Measurements from ENCODE around the gene CCM2.
"Not testable (repeated sequence)": the region's sequence is repeated elsewhere in the genome, so short reads cannot be mapped to it uniquely, and the experiment has no call there.

Gene CCM2

DNA sequence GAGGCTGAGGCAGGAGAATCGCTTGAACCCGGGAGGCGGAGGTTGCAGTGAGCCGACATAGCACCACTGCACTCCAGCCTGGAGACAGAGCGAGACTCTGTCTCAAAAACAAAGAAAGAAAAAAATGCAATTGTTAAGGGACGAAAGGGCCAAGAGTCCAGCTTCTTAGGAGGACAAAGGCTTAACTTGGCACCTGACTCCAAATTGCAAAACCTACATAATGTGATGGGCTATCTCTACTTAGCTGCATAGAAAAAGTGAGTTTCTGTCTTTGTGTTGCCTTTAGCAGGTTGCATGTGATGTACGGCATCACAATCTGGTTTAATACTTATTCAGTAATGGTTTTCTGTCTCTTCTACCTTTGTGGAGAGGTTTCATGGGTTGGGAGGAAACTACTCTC lies 12.5 kb upstream of the CCM2 start:
- Histone ChIP-seq H3K36me3 (peaks cover 39% of the 10 kb centered on the region), H3K4me1 (peaks cover 62% of the 10 kb centered on the region), H4K20me1 (peaks cover 37% of the 10 kb centered on the region), H3K27me3 (no peaks in the 10 kb centered on the region), H3K27ac (no peak overlapping the region; the same call in 1 of the 2 replicates), H3K4me3 (peak overlapping the region; percentile 91), H3K9me3 (peaks cover 3% of the 10 kb centered on the region; the same call in 1 of the 2 replicates), H3K4me2 (peak overlapping the region; percentile 98), H3K9ac (no peak overlapping the region; the same call in 1 of the 2 replicates)
- no peak for TF ChIP-seq Cebpa-rat (IDR thresholded peaks at IDR 0.05)

DNA sequence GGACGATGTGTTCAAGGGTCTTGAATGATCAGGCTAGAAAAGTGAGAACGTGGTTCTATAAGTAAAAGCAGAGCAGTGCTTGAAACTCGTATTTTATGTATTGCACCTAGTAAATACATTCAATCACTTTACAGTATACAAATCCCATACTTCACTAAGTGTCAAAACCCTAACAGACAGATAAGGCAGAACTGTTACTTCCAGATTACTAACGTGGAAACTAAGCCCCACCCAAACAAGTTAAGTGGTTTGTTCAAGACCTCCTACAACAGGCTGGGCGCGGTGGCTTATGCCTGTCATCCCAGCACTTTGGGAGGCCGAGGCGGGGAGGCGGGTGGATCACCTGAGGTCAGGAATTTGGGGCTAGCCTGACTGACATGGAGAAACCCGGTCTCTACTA lies 12.0 kb upstream of the CCM2 start:
- Histone ChIP-seq H3K27ac (no peak overlapping the region), H3K9me3 (peaks cover 8% of the 10 kb centered on the region; the same call in 1 of the 2 replicates), H3K36me3 (peaks cover 37% of the 10 kb centered on the region), H3K4me2 (peak overlapping the region; percentile 98), H4K20me1 (peaks cover 31% of the 10 kb centered on the region), H3K4me1 (peaks cover 57% of the 10 kb centered on the region), H3K4me3 (no peak overlapping the region), H3K27me3 (no peaks in the 10 kb centered on the region), H3K9ac (no peak overlapping the region)
- TF ChIP-seq Cebpa-rat (IDR thresholded peaks at IDR 0.05): no peak

DNA sequence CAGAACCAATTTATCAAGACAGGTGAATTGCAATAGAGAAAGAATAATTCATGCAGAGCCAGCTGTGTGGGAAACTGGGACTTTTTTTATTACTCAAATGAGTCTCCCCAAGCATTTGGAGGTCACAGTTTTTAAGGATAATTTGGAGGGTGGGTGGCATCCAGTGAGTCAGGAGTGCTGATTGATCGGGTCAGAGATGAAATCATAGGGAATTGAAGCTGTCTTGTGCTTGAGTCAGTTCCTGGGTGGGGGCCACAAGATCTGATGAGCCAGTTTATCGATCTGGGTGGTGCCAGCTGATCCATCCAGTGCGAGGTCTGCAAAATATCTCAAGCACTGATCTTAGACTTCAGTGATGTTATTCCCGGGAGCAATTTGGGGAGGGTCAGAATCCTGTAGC lies 11.3 kb upstream of the CCM2 start:
- H3K27me3 ChIP-seq: no peaks in the 10 kb centered on the region
- no peak overlapping the region for H3K4me2 ChIP-seq
- peaks cover 24% of the 10 kb centered on the region for H4K20me1 ChIP-seq
- peaks cover 50% of the 10 kb centered on the region for H3K4me1 ChIP-seq
- peaks cover 30% of the 10 kb centered on the region for H3K36me3 ChIP-seq
- no peak overlapping the region for H3K4me3 ChIP-seq
- H3K9ac ChIP-seq: no peak overlapping the region
- no peak for TF ChIP-seq Cebpa-rat (IDR thresholded peaks at IDR 0.05)
- H3K27ac ChIP-seq: no peak overlapping the region
- H3K9me3 ChIP-seq: peaks cover 8% of the 10 kb centered on the region; the same call in 1 of the 2 replicates

DNA sequence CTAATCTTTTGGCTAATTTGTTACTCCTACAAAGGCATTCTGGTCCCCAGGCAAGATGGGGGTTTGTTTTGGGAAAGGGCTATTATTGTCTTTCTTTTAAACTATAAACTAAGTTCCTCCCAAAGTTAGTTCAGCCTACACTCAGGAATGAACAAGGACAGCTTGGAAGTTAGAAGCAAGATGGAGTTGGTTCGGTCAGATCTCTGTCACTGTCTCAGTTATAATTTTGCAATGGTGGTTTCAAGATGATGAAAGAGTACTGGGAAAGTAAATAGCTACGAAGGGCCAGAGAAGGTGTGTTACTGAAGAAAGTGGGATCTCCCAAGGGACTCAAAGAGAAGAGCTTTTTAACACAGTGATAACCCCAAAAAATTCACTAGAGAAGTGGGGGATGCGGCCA lies 10.9 kb upstream of the CCM2 start:
- Histone ChIP-seq H3K36me3 (peaks cover 26% of the 10 kb centered on the region), H4K20me1 (peaks cover 20% of the 10 kb centered on the region), H3K4me1 (peaks cover 48% of the 10 kb centered on the region), H3K27me3 (no peaks in the 10 kb centered on the region), H3K9ac (no peak overlapping the region), H3K4me2 (no peak overlapping the region), H3K4me3 (no peak overlapping the region), H3K9me3 (peaks cover 8% of the 10 kb centered on the region; the same call in 1 of the 2 replicates), H3K27ac (no peak overlapping the region)
- no peak for TF ChIP-seq Cebpa-rat (IDR thresholded peaks at IDR 0.05)

DNA sequence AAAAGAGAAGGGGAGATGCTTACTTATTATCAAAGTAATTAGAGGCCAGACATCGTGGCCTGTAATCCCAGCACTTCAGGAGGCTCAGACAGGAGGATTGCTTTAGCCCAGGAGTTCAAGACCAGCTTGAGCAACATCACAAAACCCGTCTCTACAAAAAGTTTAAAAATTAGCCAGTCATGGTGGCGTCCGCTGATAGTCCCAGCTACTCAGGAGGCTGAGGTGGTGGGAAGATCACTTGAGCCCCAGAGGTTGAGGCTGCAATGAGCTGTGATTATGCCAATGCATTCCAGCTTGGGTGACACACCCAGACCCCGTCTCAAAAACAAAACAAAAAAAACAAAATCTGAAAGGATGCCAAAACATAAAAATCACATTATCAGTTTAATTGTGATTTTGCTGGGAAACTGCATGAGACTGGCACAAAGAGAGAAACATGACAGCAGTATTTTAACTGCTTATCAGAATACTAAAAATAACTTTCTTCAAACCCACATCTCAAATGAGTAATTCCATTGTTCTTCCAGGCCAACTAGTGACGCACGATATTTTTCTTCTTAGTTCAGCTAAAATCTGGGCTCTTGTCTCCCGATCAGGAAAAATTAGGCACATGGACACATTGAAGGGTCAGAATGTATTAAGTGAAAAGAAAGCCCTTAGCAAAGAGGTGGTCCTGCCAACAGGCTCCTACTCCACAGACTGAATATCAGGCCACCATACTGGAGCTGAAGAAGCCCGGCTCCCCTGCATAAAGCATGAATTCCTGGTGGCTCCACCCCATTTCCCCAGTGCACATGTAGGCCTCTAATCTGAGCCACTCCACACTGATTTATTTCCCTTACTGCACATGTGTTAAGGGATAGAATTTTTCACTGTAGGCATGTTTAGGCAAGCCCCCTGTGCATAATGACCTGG lies 9.6 kb upstream of the CCM2 start:
- H3K4me1 ChIP-seq: peaks cover 48% of the 10 kb centered on the region
- no peak overlapping the region for H3K4me3 ChIP-seq
- H4K20me1 ChIP-seq: peaks cover 8% of the 10 kb centered on the region
- peaks cover 8% of the 10 kb centered on the region; the same call in 1 of the 2 replicates for H3K9me3 ChIP-seq
- H3K27me3 ChIP-seq: no peaks in the 10 kb centered on the region
- H3K9ac ChIP-seq: no peak overlapping the region
- H3K4me2 ChIP-seq: peak overlapping the region; percentile 12
- peaks cover 13% of the 10 kb centered on the region for H3K36me3 ChIP-seq
- TF ChIP-seq Cebpa-rat (IDR thresholded peaks at IDR 0.05): no peak
- H3K27ac ChIP-seq: no peak overlapping the region

DNA sequence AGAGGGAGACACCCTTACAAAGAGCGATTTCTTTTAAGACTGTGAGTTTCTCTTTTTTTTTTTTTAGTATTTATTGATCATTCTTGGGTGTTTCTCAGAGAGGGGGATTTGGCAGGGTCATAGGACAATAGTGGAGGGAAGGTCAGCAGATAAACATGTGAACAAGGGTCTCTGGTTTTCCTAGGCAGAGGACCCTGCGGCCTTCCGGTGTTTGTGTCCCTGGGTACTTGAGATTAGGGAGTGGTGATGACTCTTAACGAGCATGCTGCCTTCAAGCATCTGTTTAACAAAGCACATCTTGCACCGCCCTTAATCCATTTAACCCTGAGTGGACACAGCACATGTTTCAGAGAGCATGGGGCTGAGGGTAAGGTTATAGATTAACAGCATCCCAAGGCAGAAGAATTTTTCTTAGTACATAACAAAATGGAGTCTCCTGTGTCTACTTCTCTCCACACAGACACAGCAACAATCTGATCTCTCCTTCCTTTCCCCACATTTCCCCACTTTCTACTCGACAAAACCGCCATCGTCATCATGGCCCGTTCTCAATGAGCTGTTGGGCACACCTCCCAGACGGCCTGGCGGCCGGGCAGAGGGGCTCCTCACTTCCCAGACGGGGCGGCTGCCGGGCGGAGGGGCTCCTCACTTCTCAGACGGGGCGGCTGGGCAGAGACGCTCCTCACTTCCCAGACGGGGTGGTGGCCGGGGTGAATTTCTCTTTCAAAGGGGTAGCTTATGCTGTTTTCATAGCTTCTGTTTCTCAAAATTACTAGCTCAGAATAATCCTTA lies 7.8 kb upstream of the CCM2 start:
- not testable (repeated sequence) for H3K9me3 ChIP-seq, H4K20me1 ChIP-seq, H3K4me2 ChIP-seq, H3K9ac ChIP-seq, H3K36me3 ChIP-seq, H3K27ac ChIP-seq, H3K27me3 ChIP-seq, H3K4me3 ChIP-seq
- peaks cover 62% of the 10 kb centered on the region for H3K4me1 ChIP-seq

DNA sequence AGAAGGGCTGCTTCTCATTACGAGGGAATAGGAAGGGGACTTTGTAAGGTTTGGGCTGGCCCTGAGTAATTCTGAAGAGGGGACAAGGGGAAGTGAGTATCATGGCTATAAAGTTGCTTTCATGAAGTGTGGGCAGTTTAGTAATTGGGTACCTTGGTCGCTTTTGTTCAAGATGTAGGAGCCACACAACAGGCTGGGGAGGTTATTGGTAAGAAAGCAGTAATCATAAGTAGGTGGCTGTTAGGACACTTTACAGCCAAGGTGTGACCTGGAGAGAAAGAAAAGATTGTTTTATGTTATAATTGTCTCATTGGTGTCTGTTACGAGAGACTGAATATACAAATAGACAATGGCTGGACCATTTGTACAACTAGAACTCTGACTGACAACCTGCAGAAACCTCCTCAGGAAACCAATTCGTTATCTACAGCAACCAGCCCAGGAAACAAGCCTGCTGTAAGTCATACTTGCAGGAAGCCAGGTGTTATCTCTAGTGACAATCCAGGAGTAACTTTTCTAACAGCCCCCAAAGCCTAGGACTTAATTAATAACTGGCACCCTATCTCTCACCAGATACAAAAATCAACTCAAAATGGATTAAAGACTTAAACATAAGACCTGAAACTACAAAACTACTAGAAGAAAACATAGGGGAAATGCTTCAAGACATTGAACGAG lies 5.0 kb upstream of the CCM2 start:
- Histone ChIP-seq H3K27me3 (no peaks in the 10 kb centered on the region), H3K9me3 (peaks cover 8% of the 10 kb centered on the region; the same call in 1 of the 2 replicates), H3K4me3 (no peak overlapping the region), H3K27ac (peak overlapping the region; percentile 54), H3K36me3 (peaks cover 6% of the 10 kb centered on the region; the same call in 1 of the 2 replicates), H3K4me1 (peaks cover 65% of the 10 kb centered on the region), H4K20me1 (no peaks in the 10 kb centered on the region), H3K4me2 (peak overlapping the region; percentile 79), H3K9ac (peak overlapping the region; percentile 3; the same call in 1 of the 2 replicates)
- no peak for TF ChIP-seq Cebpa-rat (IDR thresholded peaks at IDR 0.05)

DNA sequence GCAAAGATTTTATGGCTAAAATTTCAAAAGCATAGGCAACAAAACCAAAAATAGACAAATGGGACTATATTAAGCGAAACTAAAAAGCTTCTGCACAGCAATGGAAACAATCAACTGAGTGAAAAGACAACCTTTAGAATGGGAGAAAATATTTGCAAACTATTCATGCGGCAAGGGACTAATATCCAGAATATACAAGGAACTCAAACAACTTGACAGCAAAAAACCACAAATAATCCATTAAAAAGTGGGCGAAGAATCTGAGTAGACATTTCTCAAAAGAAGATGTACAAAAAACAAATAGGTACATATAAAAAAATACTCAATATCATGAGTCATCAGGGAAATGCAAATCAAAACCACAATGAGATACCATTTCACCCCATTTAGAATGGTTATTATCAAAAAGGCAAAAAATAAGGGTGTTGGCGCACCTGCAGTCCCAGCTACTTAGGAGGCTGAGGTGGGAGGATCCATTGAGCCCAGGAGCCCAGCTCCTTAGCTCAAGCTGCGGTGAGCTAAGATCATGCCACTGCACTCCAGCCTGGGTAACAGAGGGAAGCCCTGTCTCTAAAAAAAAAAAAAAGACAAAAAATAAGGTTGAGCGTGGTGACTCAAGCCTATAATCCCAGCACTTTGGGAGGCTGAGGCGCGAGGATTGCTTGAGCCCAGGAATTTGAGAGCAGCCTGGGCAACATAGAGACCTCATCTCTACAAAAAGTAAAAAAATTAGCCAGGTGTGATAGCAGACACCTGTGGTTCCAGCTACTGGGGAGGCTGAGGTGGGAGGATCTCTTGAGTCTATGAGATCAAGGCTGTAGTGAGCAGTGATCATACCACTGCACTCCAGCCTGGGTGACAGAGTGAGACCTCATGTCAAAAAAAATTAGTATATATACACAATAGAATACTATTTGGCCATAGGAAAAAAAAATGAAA lies 4.2 kb upstream of the CCM2 start:
- H3K9ac ChIP-seq: peak overlapping the region; percentile 3; the same call in 1 of the 2 replicates
- H3K9me3 ChIP-seq: peaks cover 8% of the 10 kb centered on the region; the same call in 1 of the 2 replicates
- H3K4me2 ChIP-seq: peak overlapping the region; percentile 79
- TF ChIP-seq Cebpa-rat (IDR thresholded peaks at IDR 0.05): no peak
- H3K27ac ChIP-seq: peak overlapping the region; percentile 54
- no peak overlapping the region for H3K4me3 ChIP-seq
- H3K27me3 ChIP-seq: no peaks in the 10 kb centered on the region
- peaks cover 57% of the 10 kb centered on the region for H3K4me1 ChIP-seq
- peaks cover 6% of the 10 kb centered on the region; the same call in 1 of the 2 replicates for H3K36me3 ChIP-seq
- peaks cover 5% of the 10 kb centered on the region for H4K20me1 ChIP-seq
